Hematopoietic multipotent progenitor cell treated with erythropoietin and hydrocortisone succinate and interleukin-3 and kit ligand, for 4 days (in vitro differentiated cells): ENCODE data around the gene CENPF.
"Not testable (repeated sequence)": the region's sequence is repeated elsewhere in the genome, so short reads cannot be mapped to it uniquely, and the experiment has no call there.

Experiments
- DNase-seq: peaks from one replicate; pipeline ENCODE4 v3.0.0-alpha.2; 2015

The CENPF gene

GRCh38 chr1:214602764-214603657 lies at the start of gene CENPF:
Gene CENPF, plus strand, starts transcription at chr1:214603195. Its CDS starts 10,560 bp downstream, at chr1:214613755.
- DNase-seq: peak; percentile 99

- peak; percentile 34 for DNase-seq
Observed at GRCh38 chr1:214557952-214558735, 44.9 kb upstream of the CENPF start.

- no peak for DNase-seq
Observed at GRCh38 chr1:214563881-214564280, 39.1 kb upstream of the CENPF start.

GRCh38 chr1:214565310-214565709 lies 37.7 kb upstream of the CENPF start:
- DNase-seq: no peak

GRCh38 chr1:214566158-214567104 lies 36.6 kb upstream of the CENPF start:
- no peak for DNase-seq

GRCh38 chr1:214567481-214567980 lies 35.5 kb upstream of the CENPF start:
- no peak for DNase-seq

- no peak for DNase-seq
Observed at GRCh38 chr1:214568328-214568727, 34.7 kb upstream of the CENPF start.

GRCh38 chr1:214569357-214570004 lies 33.5 kb upstream of the CENPF start:
- no peak for DNase-seq

- DNase-seq: no peak
Observed at GRCh38 chr1:214570442-214570841, 32.6 kb upstream of the CENPF start.

GRCh38 chr1:214571281-214571680 lies 31.7 kb upstream of the CENPF start:
- DNase-seq: no peak

GRCh38 chr1:214573386-214574318 lies 29.3 kb upstream of the CENPF start:
- no peak for DNase-seq

GRCh38 chr1:214574598-214575411 lies 28.2 kb upstream of the CENPF start:
- no peak for DNase-seq

GRCh38 chr1:214576120-214576519 lies 26.9 kb upstream of the CENPF start:
- not testable (repeated sequence) for DNase-seq

GRCh38 chr1:214579183-214579582 lies 23.8 kb upstream of the CENPF start:
- DNase-seq: peak; percentile 7

- no peak for DNase-seq
Observed at GRCh38 chr1:214581785-214582184, 21.2 kb upstream of the CENPF start.

- DNase-seq: no peak
Observed at GRCh38 chr1:214582289-214582891, 20.6 kb upstream of the CENPF start.

GRCh38 chr1:214583113-214583512 lies 19.9 kb upstream of the CENPF start:
- DNase-seq: no peak

GRCh38 chr1:214583824-214584554 lies 19.0 kb upstream of the CENPF start:
- no peak for DNase-seq
